Ascending aorta (tissue), 2 donors: Measurements from ENCODE around the gene LRRN4. TPM values are rescaled to one million over a fixed set of nuclear protein-coding genes. Genes with fewer than 3 reads are reported as not detected.

ENCODE experiments used
- DNase-seq, 2 donors: peaks; one replicate each; pipeline ENCODE4 v3.0.0-alpha.2; 2019; ENCODE audit warnings: low spot score in 2 of 2
- H3K27ac ChIP-seq, 2 donors: fragments of 200-600 bp; sonication (generic); one replicate each; pipeline ENCODE4 v1.5.1; 2016 to 2017; ENCODE audit warnings: mild to moderate bottlenecking in 1 of 2
- H3K27me3 ChIP-seq: fragments of 200-600 bp; sonication (generic); one replicate; pipeline ENCODE4 v1.5.1; 2017
- H3K36me3 ChIP-seq, 2 donors: fragments of 200-600 bp; sonication (generic); one replicate each; pipeline ENCODE4 v1.5.1; 2016
- H3K4me1 ChIP-seq, 2 donors: fragments of 200-600 bp; sonication (generic); one replicate each; pipeline ENCODE4 v1.5.1; 2016 to 2017; ENCODE audit warnings: mild to moderate bottlenecking in 1 of 2
- H3K4me3 ChIP-seq, 2 donors: fragments of 200-600 bp; sonication (generic); one replicate each; pipeline ENCODE4 v1.5.1; 2016 to 2017; ENCODE audit warnings: mild to moderate bottlenecking in 1 of 2
- H3K9me3 ChIP-seq, 2 donors: fragments of 200-600 bp; sonication (generic); one replicate each; pipeline ENCODE4 v1.5.1; 2016
- CTCF ChIP-seq, 3 experiments: fragments of 200-600 bp in 2 of 3; fragments of 450-650 bp in 1 of 3; sonication (generic) in 2 of 3; IDR thresholded peaks; one replicate each; pipeline ENCODE4 v1.5.1; 2016 to 2019; ENCODE audit warnings: antibody characterized with exemption in 3 of 3, mild to moderate bottlenecking in 1 of 3, moderate library complexity in 1 of 3
- intact Hi-C: fragments of 100-400 bp; cut with DNase I; formaldehyde crosslinking; loops from one replicate; pipeline ENCODE4 v1.15.1; 2023
- total RNA-seq: library from RNA; depleted of rRNA; stranded (reverse); fragments of >200 nt; gene quantifications from one replicate; pipeline ENCODE4 v1.1.0, GENCODE V29; 2016

LRRN4 gene
- total RNA-seq, 1 donor from 2014 or later, result not detected

DNA sequence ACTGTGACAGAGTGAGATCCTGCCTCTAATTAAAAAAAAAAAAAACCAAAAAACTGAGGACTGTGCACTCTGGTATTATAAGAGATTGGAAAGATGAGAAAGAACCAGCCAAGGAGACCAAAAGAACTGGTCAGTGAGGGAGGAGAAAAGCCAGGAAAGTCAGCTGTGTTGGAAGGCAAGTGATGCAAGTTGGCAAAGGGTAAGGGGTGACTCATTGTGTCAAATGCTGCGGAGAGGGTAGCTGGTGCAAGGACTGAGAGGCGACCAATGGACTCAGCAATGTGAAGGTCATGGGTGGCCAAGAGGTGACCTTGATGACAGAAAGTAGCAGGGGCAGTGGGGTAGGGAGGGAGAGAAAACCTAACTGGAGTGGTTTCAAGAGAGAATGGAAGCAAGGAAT is 27.4 kb upstream of the LRRN4 start:
- no peaks in the 10 kb centered on the region for H3K4me1 ChIP-seq
- no peak overlapping the region for H3K4me3 ChIP-seq
- no peaks in the 10 kb centered on the region for H3K9me3 ChIP-seq
- no peaks in the 10 kb centered on the region for H3K36me3 ChIP-seq
- DNase-seq, result no peak
- no peaks in the 10 kb centered on the region for H3K27me3 ChIP-seq
- intact Hi-C loops, result no loop called here
- TF ChIP-seq CTCF (IDR thresholded peaks at IDR 0.05), result no peak
- H3K27ac ChIP-seq, result no peak overlapping the region

DNA sequence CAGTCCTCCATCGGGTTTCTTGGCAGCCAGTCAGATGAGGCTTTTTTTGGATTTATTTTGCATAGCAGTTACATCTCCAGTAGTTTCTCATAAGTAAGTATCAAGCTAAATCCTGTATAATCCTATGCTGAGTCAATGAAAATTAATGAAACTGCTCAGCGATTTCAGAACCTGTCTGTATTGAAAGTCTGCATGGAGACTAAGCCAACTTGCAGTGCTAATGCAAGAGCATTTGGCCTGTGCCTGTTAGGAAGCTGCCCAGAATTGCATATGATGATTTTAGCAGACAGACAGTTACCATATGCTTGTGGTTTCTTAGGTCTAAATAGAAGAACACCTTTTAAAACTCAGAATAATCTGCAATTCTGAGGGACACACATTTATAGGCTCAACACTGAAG is 25.2 kb upstream of the LRRN4 start:
- no peak for DNase-seq
- Histone ChIP-seq H3K4me1 (no peaks in the 10 kb centered on the region), H3K9me3 (no peaks in the 10 kb centered on the region), H3K27me3 (no peaks in the 10 kb centered on the region), H3K27ac (no peak overlapping the region), H3K36me3 (no peaks in the 10 kb centered on the region), H3K4me3 (no peak overlapping the region)
- TF ChIP-seq CTCF (IDR thresholded peaks at IDR 0.05), result no peak
- intact Hi-C loops, result loop anchor here (5.0 kb wide), 1 partner anchor 127 kb away; the partner anchor contains the start of genes MCM8 and TRMT6

DNA sequence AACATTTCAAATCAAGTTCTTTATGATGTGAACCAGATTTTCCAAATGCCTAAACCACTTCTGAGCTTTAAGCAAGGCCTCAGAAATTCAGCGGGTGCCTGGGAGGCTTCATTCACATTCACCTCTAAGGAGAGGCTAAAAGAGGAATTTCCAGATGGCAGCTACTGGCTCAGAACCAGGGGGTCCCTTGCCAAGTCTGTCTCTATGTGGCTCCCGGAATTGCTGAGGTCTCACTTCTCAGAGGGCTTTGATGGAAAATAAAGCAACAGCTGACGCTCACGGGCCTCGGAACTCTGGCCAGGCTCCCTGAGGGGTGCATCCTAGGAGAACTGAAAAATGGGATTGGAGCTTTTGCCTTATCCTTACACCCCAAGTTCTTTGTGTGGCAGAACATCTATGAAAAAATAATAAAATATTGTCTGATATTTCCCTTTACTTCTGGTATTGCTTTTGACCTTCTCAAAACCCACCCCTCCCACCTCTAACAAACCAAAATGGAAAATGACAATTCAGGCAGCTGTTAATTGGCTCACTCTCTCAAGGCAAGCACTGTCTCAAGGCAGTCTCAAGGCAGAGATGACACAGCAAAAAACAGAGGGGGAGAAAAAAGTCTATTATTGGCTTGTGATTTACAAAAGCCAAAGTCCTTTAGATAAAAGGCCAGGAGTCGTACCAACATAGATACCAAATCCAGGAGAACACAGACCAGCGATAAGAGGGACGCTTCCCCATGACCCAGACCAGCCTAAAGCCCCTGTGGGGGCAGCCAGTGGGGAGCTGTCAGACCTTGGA is 21.8 kb upstream of the LRRN4 start:
- H3K36me3 ChIP-seq, result no peaks in the 10 kb centered on the region
- H3K27ac ChIP-seq, result no peak overlapping the region
- DNase-seq, result no peak
- TF ChIP-seq CTCF (IDR thresholded peaks at IDR 0.05), result no peak
- H3K27me3 ChIP-seq, result no peaks in the 10 kb centered on the region
- H3K9me3 ChIP-seq, result no peaks in the 10 kb centered on the region
- H3K4me3 ChIP-seq, result no peak overlapping the region
- no peaks in the 10 kb centered on the region for H3K4me1 ChIP-seq
- intact Hi-C loops, result loop anchor here (2.0 to 5.0 kb wide), 2 partner anchors 123 to 547 kb away; partner anchors contain the start of genes MCM8 and TRMT6

DNA sequence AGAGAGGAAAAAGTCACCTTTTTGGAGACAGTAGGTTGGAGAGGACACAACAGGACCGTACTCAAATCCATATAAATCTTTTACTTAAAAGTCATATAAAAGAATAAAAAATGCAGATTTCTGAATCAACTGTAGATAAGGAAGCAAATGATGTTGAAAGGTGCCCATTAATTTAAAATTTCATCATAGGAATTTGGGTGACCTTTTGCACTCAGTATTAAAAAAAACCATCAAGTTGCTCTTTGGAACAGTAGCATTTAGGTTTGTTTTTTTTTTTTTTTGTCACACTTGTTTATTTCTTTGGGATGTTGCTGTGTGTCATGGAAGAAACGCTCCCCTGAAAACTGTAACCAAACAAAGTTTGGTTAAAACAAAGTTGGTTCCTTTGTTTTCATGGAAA is 20.9 kb upstream of the LRRN4 start:
- no peaks in the 10 kb centered on the region for H3K4me1 ChIP-seq
- TF ChIP-seq CTCF (IDR thresholded peaks at IDR 0.05), result no peak
- no peaks in the 10 kb centered on the region for H3K9me3 ChIP-seq
- intact Hi-C loops, result loop anchor here (5.0 kb wide), 1 partner anchor 122 kb away; the partner anchor contains the start of genes MCM8 and TRMT6
- no peak for DNase-seq
- no peak overlapping the region for H3K27ac ChIP-seq
- no peaks in the 10 kb centered on the region for H3K27me3 ChIP-seq
- H3K36me3 ChIP-seq, result no peaks in the 10 kb centered on the region
- H3K4me3 ChIP-seq, result no peak overlapping the region

DNA sequence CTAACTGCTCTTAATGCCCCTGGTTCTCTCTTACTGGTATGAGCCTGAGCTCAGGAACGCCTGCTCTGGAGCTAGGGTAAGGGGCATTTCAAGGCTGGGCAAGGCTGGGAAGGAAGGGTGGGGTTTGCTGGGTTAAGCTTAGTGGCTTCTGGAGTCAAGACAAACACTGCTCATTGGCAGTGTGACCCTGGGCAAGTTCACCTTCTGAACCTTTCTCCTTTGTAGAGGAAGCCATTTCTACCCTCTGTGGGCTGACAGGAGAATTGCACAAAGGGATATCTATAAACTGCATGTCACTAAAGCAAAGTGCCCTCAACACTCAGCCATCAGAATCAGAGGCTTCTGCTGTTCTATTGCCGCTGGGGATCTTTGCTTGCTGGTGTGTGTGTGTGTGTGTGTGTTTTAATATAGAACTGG is 20.3 kb upstream of the LRRN4 start:
- Histone ChIP-seq H3K4me1 (no peaks in the 10 kb centered on the region), H3K36me3 (no peaks in the 10 kb centered on the region), H3K9me3 (no peaks in the 10 kb centered on the region), H3K27me3 (no peaks in the 10 kb centered on the region), H3K4me3 (no peak overlapping the region), H3K27ac (no peak overlapping the region)
- DNase-seq, result no peak
- TF ChIP-seq CTCF (IDR thresholded peaks at IDR 0.05), result no peak
- intact Hi-C loops, result no loop called here
